CD4-positive, alpha-beta T cell treated with Interferon alpha-2 for 1 hour (primary cell): Measurements from ENCODE around the gene DIAPH2.

Experiments used
- DNase-seq, 2 donors: peaks; one replicate each; pipeline ENCODE4 v3.0.0-alpha.2; 2020 to 2022

The DIAPH2 gene

DNA sequence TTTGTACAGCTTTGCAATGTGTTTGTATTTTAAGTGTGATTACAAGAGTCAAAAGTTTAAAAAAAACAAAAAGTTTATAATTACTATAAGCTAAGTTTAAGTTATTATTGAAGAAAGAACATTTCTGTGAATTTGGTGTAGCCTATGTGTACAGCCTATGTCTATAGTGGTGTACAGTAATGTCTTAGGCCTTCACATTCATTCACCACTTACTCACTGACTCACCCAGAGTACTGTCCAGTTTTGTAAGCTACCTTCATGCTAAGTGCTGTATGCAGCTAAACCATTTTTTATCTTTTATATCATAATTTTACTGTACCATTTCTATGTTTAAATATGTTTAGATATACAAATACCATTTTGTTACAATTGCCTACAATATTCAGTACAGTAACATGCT lies 381.3 kb downstream of the DIAPH2 start:
- no peak for DNase-seq

DNA sequence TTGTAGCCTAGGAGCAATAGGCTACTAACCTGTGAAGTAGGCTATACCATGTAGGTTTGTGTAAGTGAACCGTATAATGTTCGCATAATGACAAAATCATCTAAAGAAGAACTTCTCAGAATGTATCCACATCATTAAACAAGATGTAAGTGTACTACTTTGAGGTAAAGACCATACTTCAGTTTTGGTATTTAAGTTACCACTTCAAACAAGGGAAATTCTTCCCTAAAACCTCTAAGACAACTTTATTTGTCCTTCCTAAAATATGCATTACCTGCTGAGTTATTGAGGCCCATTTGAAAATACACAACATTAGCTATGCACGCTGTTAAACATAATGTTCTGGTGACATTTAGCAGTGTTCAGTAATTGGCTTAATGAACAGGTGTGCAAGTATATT lies 381.7 kb downstream of the DIAPH2 start:
- no peak for DNase-seq

- DNase-seq = no peak
Measured at GRCh38 chrX:97070346-97070745, 385.7 kb downstream of the DIAPH2 start.

DNA sequence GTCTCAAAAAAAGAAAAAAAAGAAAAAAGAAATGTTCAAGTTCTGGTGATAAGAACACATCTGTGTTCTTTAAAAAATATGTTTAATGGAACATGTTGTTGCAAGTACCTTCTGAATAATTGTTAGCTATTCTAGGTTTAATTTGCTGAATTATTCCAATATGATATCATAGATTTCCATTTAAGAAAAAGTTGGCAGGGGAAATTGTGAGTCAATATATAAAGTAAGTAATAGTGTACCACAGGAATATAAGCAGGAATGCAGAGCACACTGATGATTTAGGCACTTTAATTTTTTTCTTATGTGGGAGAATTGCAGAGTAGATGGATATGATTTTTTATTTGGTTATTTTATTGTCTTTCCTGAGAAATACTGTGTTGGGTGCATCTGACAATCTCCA lies 389.8 kb downstream of the DIAPH2 start:
- DNase-seq = no peak

DNA sequence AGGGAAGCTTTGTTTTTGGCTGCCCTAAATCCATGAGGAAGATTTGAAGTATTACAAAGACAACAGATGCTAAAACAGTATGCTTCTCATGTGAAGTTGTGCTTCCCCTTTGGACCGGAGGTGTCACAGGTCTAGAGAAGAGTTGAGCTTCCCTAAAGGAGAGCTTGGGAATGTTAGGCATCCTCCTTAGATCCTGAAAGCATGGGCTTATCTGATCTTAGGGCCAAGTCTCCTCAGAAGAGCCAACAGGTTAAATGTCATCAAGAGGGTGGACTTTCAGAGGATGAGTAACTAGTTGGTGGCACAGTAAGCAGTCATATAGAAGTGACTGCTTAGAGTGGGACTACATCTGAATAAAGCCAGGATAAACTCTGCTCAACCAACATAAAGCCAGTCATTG lies 404.5 kb downstream of the DIAPH2 start:
- DNase-seq = no peak

DNA sequence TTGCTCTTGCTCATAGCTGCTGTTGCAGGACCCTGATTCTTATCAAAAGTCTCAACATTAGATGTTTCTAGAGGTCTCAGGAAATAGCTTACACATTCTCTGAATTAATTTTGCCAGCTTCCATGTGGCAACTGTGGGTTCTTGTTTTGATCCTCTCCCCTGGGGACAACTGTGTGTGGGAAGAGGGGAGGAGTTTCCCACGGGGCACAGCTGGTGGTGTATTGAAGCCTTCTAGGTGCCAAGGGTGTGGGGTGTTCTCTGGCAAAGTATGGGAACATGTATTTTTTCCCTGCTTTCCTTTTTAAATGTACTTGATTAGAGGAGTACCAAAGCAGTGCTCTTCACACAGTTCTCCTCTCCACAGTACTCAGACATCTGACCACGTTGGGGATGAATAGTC lies 411.7 kb downstream of the DIAPH2 start:
- DNase-seq = no peak

- DNase-seq = no peak
Measured at GRCh38 chrX:97102938-97103337, 418.3 kb downstream of the DIAPH2 start.

DNA sequence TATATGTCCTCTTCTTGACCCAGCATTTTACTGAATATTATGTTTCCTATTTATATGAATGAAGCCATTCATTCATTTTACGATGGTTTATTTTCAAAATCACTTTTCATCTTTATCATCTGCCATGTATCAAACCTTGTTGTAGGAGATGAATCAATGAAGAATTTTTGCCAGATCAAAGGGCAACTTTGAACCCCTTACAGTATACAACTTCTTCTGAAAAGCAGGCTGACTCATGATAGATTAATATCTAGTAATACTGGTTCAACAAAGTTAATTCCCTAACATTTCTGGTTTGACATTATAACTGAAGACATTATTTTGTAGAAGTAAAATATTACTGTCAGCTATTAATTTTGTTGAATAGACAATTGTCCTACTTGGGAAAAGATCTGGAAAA lies 425.1 kb downstream of the DIAPH2 start:
- DNase-seq = no peak

DNA sequence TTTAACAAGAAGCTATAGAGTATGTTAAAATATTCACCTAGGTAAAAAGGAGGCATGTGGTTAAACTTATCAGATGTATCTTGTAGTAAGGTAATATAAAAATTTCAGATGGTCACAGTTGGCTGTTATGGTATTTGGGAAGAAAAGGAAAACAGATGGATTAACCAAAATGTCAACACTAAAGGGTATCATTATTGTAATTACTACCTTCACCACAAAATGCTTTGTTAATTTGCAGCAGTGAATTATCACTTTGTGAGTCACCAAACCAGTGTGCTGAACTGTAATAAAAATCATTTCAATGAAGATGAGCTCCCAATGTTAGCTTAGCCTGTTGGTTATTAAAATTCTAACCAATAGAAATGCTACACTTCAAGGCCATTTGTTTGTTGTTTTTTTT lies 432.9 kb downstream of the DIAPH2 start:
- DNase-seq = no peak

DNA sequence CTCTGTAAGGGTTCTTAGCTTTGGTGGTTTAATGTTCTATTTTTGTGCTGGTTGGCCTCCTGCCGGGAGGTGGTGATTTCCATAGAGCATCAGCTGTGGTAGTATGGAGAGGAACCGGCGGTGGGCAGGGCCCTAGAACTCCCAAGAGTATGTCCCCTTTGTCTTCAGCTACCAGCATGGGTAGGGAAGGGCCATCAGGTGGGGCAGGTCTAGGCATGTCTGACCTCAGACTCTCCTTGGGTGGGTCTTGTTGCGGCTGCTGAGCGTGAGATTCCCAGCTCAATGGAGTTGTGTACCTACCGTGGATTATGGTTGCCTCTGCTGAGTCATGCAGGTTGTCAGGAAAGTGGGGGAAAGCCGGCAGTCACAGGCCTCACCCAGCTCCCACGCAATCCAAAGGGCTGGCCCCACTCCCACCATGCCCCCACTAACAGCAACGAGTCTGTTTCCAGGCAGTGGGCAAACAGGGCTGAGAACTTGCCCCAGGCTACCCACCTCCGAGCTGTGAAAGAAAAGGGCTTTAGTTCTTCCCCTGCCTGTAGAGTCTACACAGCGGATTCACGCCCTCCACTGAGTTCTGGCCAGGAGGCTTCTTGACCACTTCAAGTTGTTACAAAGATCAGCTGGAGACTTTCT lies 434.9 kb downstream of the DIAPH2 start:
- no peak for DNase-seq

GRCh38 chrX:97123001-97123400 lies 438.4 kb downstream of the DIAPH2 start:
- DNase-seq = no peak

DNA sequence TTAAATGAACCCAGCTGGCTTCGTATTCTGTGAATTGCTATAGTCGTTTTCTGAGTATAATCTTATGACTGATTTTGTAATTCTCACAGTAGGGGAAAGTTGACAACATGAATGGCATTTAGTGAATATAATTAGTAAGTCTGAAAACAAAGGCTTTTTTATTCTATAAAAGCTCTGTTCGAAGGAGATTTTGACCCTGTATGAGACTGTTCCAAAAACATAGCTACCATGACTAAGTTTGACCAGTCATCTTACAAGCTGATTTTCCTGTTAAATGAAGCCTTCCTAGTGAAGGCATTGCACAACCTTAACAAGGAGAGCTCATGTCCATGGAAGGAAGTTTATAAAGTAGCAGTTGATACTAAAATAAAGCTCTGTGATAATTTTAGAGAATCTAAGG lies 441.4 kb downstream of the DIAPH2 start:
- no peak for DNase-seq

GRCh38 chrX:97132664-97133415 lies 448.2 kb downstream of the DIAPH2 start:
- no peak for DNase-seq

DNA sequence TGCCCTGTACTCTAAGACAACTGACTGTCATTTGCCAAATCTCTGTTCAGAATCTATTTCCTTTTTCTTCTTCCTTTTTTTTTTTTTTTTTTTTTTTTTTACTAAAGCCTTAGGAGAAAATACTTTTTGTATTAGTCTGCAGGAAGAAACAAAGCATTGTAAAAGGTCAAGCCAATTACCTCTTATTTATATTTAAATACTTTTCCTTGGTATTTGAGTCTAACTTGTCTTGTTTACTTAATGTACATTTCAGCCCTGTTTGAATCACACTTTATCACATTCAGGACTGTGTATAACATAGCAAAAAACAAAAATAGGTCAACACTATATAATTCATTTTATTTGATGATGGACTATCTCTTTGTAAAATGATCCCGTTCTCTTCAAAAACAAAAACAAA lies 461.3 kb downstream of the DIAPH2 start:
- DNase-seq = no peak

GRCh38 chrX:97155816-97156215 lies 471.2 kb downstream of the DIAPH2 start:
- DNase-seq = peak in 1 of 2 donors; percentile 0

- DNase-seq = no peak
Measured at GRCh38 chrX:97158269-97158668, 473.6 kb downstream of the DIAPH2 start.

- no peak for DNase-seq
Measured at GRCh38 chrX:97159916-97160800, 475.5 kb downstream of the DIAPH2 start.

- DNase-seq = no peak
Measured at GRCh38 chrX:97167333-97167732, 482.7 kb downstream of the DIAPH2 start.

GRCh38 chrX:97168646-97169045 lies 484.0 kb downstream of the DIAPH2 start:
- no peak for DNase-seq

GRCh38 chrX:97175147-97175546 lies 490.5 kb downstream of the DIAPH2 start:
- DNase-seq = no peak

DNA sequence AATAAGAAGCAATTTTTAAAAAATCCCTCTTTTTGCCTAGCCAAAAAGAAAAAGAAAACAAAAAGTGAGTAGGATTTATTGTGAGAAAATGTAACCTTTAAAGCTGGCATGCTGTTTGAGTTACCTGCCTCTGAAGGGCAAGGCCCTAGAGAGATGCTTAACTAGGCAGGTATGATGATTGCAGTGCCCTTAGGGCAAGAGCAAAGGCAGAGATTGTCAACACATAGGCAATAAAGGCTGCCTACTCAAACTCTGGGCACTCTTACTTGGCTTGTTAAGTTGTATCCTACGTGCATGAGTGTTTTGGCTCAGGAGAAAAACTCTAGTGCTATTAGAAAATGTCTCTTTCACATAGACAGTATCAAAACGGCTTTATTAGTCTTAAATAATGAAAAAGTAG lies 505.0 kb downstream of the DIAPH2 start:
- no peak for DNase-seq

- DNase-seq = no peak
Measured at GRCh38 chrX:97199501-97199900, 514.9 kb downstream of the DIAPH2 start.

DNA sequence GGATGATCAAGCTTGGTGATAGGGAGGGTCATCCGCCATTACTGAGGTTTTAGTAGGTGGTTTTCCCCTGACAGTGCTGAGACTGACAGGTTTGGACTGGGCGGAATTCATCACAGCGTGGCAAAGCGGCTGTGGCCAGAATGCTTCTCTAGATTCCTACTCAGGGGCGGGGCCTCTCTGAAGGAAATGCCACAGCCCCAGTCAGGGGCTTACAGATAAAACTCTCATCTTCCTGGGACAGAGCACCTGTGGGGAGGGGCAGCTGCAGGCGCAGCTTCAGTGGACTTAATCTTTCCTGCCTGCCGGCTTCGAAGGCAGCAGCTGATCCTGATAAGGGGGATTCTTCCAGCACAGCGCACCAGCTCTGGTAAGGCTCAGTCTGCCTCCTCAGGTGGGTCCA lies 515.8 kb downstream of the DIAPH2 start:
- DNase-seq = no peak

GRCh38 chrX:97210501-97210900 lies 525.9 kb downstream of the DIAPH2 start:
- no peak for DNase-seq
